Measurements from ENCODE around the gene FOXB2.
"Not testable (repeated sequence)": the region's sequence is repeated elsewhere in the genome, so short reads cannot be mapped to it uniquely, and the experiment has no call there.

Gene FOXB2

DNA sequence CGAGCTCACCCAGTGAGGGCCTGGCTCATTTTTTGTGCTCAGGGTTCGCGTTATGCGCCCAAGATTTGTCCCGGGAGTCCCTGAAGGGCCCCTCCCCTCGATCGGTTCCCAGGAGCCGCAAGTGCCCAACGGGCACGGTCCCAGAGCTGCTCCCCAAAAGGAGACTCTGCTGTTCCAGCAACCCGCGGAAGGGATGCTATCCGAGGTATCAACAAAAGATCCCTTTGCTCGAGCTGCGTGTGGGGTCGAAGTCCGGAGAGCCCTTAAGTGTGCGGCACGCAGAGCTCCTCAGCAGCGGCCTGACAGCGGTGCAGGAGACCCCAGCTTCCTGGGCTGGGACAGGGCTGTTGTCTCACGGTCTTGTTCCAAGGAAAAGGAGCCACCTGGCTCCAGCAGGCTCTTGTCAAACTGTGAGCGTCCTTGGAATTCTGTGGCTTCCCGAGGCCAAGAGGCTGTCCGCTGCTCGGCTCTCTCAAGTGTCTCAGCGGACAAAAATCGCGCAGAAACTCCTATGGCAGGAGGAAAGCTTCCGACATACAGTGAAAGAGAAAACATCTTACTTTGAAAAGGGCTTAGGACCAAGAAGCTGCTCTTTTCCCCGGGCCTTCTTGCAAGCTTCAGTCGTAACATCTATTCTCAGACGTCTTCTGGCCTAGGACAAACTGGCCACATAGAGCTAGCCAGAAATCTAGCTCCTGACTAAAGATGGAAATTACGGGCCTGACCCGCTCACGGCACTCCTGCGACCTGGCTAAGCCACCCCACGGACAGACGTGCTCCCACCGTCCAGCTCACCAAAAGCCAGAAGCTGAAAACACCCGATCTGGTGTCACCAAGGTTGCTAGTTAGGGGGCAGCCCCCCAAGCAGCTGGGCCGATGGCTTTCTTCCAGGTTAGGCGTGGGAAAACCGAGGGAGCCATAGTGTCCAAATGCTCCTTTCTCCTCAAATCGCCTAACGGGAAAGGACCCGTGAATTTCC lies 2.6 kb upstream of the FOXB2 start:
- no peak for DNase-seq

DNA sequence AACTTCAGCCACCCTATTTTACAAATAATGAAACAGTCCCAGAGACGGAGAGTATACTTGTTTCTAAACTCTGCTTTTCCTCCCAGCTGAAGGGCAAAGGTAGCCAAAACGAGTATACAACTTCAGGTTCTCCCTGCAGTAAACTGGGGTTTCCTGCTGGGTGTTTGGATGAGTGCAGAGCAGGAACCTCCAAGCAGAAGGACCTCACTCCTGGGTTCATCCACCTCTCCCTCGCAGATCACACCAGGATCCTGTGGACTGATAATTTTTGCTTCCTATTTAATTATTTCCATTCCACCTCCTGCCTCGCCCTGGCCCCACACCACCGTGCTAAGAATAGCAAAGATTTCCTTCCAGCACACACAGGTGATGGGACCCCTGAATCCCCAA lies 2.0 kb upstream of the FOXB2 start:
- DNase-seq, result no peak

DNA sequence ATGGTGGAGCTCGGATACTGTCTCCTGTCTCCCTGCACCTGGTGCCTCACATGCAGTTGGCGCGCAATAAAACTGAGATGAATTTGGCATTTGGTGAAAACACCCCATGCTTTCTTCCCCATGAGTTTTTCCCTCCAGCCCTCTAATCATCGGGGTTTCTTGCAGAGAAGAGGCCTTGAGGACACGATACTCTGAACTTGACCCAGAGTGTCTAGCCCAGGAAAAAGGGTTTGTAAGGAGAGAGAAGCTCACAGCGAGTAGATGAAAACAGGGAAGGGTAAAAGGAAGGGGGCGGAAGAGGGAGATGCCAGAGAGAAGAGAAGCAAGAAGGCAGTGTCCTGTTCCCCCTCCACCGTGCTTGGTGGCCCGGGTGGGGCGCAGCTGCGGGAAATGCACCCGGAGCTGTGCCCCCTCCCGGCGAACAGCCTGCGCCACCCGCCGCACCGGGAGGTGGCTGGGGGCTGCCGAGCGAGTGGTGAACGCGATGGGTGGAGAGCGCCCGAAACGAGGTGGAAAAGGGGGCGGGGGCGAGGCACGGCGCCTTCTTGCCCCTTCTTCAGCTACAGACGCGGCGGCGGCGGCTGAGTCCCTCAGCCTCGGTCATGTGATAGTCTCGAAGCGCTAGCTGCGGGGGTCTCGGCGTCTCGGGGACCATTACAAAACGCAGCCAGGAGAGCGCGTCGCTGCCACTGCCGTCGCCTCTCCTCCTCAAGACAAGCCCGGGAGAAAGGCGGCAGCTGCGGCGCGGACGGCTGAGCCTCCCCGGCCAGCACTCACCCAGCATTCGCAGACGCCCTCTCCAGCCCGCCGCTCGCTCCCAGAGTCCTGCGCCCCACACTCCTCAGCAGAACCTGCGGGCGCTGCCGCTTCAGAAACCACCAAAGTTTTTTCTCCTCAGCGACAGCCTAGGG lies 1.1 kb upstream of the FOXB2 start:
- no peak for DNase-seq

DNA sequence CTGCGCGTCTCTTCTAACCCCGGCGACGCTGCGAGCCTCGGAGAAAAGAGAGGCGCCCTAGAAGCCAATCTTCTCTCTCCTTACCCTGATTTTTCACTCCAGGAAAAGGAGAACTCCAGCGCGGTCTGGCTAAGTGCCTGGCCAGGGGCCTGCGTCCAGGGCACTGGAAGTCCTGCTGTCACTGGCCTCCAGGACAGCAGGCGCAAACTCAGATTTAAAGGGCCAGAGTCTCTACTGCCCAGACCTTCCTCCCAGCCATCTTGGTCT lies 553 bp upstream of the FOXB2 start:
- no peak for DNase-seq

DNA sequence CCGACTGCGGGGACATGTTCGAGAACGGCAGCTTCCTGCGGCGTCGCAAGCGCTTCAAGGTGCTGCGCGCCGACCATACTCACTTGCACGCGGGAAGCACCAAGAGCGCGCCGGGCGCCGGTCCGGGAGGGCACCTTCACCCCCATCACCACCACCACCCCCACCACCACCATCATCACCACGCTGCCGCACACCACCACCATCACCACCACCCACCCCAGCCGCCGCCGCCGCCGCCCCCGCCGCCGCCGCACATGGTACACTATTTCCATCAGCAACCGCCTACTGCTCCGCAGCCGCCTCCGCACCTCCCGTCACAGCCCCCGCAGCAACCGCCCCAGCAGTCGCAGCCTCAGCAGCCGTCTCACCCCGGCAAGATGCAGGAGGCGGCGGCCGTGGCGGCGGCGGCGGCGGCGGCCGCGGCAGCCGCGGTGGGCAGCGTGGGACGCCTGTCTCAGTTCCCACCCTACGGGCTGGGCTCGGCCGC lies 514 bp downstream of the FOXB2 start:
- no peak for DNase-seq

DNA sequence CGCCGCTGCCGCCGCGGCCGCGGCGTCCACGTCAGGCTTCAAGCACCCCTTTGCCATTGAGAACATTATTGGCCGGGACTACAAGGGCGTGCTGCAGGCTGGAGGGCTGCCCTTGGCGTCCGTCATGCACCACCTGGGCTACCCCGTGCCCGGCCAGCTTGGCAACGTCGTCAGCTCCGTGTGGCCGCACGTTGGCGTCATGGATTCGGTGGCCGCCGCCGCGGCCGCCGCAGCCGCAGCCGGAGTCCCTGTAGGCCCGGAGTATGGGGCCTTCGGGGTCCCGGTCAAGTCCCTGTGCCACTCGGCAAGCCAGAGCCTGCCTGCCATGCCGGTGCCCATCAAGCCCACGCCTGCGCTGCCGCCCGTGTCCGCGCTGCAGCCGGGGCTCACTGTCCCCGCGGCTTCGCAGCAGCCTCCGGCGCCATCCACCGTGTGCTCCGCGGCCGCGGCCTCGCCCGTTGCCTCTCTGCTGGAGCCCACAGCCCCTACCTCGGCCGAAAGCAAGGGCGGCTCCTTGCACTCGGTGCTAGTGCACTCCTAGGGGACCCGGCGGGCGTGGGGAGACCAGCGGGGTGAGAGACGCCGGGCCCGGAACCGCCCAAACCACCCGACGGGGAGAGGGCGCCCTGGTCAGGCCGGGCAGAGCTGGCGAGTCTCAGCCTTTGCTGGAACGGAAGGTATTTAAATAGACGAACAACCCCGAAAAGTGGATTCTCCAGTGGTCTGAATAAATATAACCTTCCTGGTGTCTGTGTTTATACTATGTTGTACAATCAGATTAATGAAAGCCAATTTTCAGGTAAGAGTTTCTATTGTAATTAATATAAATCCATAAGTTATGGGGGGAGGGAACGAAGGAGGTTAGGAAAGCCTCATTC lies 1.2 kb downstream of the FOXB2 start:
- no peak for DNase-seq

DNA sequence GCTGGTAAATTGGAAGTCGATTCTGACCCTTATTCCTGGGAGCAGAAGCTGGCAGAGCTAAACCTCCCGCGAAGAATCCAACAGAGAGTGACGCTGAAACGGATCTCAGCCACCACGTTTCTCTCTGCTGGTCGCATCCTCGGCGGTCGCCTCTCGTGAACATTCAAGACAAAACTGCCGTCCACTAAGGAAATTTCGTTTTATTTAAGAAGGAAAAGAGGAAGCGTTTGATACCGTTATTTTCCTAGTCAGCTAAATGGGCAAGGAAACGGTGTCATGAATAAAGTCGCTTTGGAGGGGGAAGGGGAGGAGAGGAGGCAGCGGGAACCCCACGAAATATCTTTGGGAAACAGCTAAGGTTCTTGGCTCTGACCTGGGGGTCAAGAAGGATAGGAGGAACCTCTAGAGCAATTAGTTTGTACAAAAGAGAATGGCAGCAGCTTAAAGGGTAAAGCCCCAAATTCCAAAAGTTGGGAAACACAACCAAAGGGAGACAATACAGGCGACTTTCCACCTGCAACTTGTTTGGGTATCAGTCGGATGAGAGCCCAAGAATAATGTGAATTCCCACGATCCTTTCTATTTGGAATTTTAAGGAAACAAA lies 1.9 kb downstream of the FOXB2 start:
- DNase-seq, result no peak

DNA sequence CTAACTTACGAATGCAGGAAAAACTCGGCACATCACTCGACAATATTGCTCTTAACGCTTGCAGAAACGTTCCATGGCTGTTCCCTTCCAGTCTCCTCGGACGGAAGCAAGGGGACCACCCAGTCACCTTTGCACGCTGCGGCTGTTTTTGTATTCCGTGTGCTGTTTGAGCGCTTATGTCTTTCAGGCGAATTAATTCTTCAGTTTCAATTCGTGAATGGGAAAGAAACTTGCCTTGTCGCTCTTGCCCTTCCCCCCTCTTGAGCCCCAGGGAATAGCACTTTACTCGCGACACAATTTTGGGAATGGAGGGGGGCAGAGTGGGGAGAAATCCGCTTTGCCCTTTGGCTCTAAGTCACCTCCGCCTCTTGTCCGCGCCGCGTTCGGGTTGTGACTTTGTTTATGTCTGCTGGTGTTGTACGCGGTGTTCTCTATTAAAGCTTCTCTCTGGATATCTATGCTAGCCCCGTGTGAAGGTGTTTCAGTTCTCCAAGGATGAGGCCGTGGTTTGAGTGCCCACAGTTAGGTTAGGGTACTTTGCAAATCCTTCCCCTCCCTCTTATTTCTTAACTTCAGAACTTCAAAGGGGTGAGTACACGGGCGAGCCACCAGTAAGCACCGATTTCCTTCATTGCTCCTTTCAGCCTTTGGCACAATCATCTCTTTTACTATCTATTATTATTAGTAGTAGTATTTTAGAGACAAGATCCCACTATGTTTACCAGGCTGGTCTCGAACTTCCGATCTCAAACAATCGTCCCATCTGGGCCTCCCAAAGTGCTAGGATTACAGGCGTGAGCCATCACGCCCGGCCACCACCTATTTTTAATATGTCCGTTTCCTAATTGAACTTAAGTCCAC lies 2.7 kb downstream of the FOXB2 start:
- DNase-seq, result no peak

DNA sequence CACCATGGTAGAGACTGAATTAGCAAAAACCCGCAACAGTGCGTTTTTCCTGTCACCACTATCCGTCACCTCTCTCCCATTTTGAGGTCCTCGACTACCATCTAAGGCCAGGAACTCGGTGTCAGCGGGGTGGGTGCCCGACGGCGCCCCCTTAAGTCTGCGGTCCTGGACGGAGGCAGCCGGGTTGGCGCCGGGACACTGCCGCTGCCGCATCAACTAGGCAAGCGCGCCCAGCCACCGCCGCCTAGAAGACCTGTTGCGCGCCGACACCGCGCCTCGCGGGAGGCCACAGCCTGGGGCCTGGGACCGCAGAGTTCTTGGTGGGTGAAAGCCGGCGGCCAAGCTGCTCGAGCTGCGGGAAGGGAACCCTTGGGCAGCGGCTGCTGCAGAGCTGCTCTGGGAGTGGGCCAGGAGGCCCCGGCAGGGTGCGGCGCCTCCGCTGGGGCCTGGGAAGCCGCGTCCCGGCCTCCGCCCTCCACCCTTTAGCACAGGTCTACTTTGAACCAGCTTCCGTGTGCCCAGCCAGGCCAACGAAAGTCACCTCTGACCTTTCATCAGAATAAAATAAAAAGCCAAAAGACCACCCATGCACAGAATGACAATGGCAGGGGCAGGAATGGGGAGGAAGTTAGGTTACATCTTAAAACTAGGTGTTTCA lies 3.5 kb downstream of the FOXB2 start:
- DNase-seq, result no peak

DNA sequence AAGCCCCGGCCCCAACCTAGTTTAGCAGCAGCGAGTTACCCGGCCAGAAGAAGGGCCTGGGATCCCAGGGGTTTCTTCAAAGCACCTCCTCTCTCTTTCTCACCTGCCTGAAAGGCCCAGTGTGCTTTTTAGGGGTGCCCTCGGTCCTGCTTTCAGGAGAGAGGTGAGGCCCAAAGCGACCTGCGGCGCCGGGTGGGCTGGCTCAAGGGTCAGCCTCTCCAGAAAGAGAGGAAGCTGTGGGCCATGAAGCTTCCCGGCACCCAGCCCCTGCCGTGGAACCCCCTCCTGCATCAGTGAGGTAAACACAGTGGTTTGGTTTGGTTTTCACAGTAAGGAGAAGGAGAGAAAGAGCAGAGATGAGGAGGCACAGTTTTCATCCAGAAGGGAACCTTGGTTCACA lies 4.3 kb downstream of the FOXB2 start:
- DNase-seq, result no peak

DNA sequence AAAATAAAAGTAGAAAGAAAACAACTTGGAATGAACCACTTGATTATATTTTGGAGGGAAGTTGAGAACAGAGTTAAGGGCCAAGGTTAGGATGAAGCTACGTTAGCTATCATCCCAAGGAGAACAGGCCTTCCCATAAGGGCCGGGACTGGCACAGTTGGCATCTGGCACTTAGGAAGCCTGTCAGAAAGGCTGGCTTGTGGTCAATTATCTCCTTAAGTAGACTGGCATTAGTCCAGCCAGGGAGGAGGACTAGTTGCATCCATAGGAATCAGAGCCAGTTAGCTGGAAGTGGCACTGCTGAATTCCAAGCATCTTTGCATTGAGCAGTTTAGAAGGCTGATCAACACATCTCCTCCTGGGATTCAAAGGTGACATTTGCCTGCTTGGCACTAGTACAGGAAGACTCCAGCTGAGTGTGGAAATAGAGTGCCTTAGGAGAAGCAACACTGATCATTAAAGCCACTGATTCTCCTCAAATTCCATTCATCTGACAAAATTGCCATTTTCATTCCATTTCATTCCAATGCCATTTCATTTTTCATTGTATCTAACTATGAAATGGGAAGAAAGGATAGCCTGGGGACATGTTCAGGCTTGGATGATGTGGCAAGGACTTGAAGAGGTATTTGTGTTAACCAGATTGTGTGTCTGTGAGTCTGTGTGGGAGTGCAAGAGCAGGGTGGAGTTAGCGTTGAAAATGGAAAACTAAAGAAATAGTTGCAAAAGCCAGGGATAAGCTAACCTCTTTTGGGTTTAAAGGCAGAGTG lies 5.5 kb downstream of the FOXB2 start:
- no peak for DNase-seq

DNA sequence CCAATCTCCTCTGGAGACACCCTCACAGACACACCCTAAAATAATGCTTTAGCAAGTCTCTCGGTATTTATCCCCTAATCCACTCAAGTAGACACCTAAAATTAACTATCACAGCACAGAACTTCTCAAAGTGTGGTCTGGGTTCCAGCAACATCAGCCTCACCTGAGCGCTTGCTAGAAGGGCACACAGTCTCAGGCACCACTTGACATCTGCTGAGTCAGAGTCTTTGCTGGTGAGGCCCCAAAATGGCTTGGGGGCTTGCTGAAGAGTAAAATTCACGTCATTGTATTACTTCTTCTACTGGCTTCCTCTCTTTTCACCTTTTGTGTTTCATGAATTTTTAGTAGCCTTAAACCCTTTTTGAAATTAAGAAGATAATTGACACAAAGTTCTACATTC lies 9.0 kb downstream of the FOXB2 start:
- no peak for DNase-seq

DNA sequence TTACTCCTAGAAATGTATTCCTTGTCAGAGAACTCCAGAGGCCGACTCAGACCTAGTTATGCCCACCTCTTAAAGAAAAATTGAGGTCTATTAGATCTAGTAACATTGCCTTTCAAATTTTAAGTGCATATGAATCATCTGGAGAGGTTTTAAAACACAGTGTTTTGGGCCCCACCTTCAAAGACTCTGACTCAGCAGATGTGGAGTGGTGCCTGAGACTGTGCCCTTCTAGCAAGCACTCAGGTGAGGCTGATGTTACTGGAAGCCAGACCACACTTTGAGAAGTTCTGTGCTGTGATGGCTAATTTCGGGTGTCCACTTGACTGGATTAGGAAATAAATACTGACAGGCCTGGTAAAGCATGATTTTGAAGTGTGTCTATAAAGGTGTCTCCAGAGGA lies 10.6 kb downstream of the FOXB2 start:
- no peak for DNase-seq

DNA sequence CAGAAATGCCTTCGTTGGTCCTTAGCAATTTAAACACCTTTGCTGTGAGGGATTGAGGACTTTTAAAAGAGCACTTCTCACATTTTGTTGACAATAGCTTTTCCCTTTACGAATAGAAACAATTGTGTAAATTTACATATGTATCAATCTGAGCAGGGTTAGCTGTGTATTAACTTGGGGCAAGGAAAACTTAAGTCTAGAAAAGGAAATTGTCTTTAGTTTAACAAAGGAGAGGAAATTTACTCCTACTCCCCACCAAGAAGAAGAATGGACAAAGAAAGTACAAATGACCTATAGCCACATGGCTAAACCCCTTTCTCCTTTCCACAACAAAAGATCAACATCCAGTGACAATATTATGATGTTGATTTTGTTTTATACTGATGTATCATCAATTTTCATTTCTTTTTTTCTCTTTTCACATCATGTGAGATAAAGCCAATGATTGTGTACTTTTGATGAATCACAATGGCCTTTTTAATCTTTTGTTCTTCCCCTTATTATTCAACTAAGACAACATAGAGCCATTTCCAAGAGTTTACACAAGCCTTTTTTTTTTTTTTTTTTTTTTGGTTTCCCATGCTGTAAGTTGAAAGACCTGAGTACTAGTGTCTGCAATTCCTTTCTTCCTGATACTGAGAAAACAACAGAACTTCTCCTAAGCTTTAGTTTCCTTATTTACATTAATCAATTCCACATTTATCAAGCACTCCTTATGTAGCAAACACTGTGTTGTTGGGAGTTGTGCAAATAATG lies 19.0 kb downstream of the FOXB2 start:
- no peak for DNase-seq

DNA sequence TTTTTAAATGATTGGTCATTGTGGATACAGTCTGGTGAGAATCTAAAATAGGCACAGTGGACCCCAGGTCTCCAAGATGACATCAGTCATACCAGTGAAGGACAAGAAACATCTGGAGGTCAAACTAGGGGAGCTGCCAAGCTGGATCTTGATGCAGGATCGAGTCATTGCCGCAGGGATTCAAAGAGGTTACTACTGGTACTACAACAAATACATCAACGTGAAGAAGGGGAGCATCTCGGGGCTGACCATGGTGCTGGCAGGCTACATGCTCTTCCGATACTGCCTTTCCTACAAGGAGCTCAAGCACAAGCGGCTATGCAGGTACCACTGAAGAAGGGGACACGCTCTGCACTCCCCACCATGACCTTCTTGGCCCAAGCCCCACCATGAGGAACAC lies 20.9 kb downstream of the FOXB2 start:
- no peak for DNase-seq

DNA sequence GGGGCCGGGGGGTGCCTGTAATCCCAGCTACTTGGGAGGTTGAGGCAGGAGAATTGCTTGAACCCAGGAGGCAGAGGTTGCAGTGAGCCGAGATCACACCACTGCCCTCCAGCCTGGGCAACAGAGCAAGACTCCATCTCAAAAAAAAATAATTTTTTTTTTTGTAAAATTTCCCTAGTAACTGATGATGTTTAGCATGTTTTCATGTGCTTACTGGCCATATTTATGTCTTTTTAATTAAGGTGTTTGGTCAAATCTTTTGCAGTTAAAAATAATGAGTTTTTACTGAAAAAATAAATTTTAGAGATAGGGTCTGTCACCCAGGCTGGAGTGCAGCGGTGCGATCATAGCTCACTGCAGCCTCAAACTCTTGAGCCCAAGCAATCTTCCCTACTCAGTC lies 24.3 kb downstream of the FOXB2 start:
- not testable (repeated sequence) for DNase-seq

DNA sequence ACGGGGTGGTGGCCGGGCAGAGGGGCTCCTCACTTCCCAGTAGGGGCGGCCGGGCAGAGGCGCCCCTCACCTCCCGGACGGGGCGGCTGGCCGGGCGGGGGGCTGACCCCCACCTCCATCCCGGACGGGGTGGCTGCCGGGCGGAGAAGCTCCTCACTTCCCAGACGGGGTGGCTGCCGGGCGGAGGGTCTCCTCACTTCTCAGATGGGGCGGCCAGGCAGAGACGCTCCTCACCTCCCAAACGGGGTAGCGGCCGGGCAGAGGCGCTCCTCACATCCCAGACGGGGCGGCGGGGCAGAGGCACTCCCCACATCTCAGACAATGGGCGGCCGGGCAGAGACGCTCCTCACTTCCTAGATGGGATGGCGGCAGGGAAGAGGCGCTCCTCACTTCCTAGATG lies 41.2 kb downstream of the FOXB2 start:
- not testable (repeated sequence) for DNase-seq

DNA sequence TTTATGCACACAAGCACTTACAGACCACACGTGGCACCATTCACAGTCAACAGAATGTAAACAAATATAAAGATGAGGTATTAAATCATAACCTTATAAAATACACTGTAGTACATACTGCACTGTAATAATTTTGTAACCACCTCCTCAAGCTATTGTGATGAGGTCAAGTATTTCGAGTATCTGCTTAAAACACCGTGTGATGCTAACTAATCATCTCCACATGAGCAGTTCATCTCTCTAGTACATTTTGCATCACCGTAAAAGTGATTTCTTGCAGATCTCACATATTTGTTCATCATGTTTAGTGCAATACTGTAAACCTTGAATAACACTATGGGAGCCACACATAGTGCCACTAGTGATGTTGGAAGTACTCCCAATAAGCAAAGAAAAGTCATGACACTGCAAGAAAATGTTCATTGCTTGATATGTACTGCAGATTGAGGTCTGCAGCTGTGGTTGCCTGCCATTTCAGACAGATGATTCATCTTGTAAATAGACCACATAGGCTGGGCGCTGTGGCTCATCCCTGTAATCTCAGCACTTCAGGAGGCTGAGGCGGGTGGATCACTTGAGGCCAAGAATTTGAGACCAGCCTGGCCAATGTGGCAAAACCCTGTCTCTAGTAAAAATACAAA lies 44.3 kb downstream of the FOXB2 start:
- DNase-seq, result no peak

DNA sequence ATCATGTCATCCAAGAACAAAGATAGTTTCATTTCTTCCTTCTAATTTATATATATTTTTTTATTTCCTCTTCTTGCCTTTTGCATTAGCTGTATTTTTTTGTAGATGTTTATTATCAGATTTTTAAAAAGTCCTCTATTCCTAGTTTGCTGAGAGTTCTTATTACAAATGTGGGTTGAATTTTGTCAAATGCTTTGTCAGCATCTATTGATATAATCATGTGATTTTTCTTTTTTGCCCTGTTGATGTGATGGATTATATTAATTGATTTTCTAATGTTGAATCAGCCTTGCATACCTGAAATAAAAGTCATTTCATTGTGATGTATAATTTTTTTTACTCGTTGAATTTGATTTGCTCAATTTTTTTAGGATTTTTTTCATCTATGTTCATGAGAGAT lies 46.9 kb downstream of the FOXB2 start:
- no peak for DNase-seq

All from NCI-H2107 (cell line).